AML-193 (cell line): ENCODE data around the gene ACTR2.
"Not testable (repeated sequence)": the region's sequence is repeated elsewhere in the genome, so short reads cannot be mapped to it uniquely, and the experiment has no call there.

Experiments used
- DNase-seq, 2 experiments: peaks; one replicate each; lab custom pipeline; 2025; lab: John Stamatoyannopoulos, UW

The ACTR2 gene

DNA sequence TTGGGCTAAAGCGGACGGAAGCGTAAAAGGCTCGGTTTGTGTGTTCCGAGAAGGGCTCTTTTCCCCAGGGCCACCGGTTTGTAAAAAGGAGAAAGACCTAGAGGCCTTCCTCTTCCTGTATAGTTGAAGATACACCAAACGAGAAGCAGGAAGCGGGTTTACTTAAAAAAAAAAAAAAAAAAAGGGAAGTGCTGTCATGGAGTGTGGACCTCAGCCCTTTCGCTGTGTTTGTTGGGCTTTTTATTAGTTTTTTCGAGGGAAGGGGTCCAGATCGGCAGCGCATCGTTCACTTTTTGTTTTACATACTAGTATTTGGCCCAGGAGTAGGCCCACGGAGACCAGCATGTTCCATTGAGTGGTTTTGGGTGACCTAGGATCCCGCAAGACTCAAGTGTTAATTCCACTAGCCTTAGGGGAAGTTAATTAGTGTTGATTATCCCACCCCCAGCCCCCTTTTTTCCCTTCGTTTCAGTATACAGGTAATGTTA, 676 bp downstream of the ACTR2 start:
- DNase-seq = peak; percentile 78 to 84

DNA sequence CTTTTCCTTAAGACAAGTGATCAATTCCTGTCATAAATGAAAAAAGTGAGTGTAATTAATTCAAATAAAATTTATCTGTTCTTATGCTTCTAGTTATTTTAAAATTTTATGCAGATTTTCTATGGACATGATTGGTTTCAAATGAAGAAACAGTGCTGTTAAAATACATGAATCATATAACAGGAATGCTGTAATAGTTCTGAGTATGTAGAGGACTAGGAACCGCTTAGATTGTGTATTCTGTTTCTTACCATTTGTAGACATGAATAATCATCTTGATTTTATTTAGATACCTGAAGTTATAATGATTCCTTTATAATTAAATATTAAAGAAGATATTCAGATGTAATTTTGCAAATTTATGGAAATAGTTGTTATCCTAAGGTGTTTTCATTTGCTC, 3.5 kb downstream of the ACTR2 start:
- no peak for DNase-seq

DNA sequence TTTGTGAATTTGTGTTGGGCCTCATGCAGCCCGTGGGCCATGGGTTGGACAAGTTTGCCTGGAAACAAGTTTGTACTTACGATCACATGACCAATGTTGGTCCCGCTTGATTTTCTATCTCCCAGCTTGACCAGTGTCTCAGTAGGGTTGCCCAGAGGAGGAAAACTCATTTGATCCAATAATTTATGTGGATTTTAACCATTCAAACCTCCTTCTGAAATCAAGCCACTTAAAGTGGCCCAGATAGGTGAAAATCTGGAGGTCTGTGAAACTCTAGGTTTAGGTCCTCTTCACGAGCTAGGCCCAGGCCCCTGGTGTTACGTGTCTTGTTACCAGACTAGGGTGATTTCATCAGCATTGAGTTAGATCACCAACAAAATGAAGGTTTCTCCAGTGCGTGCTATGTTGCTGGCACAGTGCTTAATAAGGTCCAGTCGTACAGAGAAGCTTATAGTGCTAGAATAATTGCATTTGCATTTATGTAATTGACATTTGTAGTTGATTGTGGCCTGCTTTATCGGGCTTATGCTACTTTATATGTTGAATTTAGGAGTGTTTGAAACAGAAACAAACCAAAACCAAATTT, 4.4 kb downstream of the ACTR2 start:
- DNase-seq = peak; percentile 24 to 41

DNA sequence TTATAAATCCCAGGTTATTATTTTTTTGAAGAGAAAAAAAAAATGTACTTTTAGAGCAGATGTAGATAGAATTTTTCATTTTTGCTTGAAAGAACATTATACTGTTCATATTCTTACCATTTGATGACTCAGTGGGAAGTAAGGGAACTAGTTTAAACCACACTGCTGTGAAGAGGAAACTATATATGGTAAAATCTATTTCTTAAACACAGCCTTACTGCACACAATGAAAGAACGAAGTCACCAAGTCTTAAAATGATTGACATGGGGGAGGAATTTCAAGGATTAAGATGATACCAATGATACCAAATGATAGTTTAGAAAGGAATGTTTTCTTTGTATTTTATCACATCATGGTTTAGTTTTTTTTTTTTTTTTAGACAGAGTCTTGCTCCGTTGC, 5.0 kb downstream of the ACTR2 start:
- peak; percentile 72 to 76 for DNase-seq

GRCh38 chr2:65240657-65241056, 13.0 kb downstream of the ACTR2 start:
- no peak for DNase-seq

DNA sequence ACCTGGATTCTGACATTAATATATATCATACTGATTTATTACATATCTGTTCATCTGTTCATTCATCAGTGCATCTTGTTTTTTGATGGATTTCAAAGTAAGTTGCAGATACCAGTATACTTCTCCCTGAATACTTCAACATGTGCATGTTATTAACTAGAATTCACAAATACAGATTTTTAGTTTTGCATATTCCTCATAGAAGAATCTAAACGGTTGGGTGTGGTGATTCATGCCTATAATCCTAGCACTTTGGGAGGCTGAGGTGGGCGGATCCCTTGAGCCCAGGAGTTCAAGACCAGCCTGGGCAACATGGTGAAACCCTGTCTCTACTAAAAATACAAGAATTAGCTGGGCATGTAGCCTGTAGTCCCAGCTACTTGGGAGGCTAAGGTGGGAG, 16.8 kb downstream of the ACTR2 start:
- not testable (repeated sequence) for DNase-seq

GRCh38 chr2:65252640-65253039, 25.0 kb downstream of the ACTR2 start:
- DNase-seq = no peak

- DNase-seq = no peak
Observed at GRCh38 chr2:65255356-65255755, 27.7 kb downstream of the ACTR2 start.

DNA sequence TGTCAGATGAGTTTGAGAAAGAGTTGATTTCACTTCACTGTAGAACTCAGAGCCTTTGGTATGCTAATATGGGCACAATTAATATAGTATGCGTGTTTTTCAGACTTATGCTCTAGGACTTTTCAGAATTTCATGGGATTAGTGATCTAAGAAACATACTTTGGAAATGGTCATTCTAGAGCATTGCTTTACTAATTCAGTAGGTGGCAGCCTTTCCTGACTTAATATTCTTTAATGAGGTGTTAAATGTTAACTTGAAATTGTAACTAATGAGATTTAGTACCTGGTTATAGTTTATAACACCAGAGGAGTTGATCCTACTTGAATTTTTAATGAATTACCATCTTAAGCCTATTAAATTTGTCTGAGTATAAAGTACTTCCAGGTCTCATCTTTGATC, 28.4 kb downstream of the ACTR2 start:
- DNase-seq = no peak

DNA sequence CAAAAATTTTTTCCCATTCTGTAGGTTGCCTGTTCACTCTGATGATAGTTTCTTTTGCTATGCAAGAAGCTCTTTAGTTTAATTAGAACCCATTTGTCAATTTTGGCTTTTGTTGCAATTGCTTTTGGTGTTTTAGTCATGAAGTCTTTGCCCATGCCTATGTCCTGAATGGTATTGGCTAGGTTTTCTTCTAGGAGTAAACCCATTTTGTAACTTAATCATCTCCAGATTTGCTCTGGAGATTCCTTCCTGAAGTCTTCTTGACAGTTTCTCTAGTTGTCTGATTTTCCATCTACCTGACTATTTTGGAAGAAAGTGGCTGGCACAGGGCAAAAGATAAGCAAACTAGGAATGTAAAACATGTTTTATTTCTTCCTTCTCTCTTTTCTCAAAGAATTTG, 30.2 kb downstream of the ACTR2 start:
- DNase-seq = not testable (repeated sequence)

DNA sequence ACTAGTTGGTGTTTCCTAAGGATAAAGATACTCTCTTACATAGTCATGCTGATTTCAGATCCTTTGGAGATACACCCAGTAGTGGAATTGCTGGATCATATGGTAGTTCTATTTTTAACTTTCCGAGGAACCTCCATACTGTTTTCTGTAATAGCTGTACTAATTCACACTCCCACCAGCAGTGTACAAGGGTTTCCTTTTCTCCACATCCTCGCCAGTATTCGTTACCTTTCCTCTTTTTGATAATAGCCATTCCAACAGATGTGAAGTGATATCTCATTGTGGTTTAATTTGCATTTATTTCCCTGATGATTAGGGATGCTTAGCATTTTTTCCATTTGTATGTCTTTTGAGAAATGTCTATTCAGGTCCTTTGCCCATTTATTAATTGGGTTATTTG, 34.0 kb downstream of the ACTR2 start:
- DNase-seq = no peak

GRCh38 chr2:65263262-65263661, 35.6 kb downstream of the ACTR2 start:
- no peak for DNase-seq

- DNase-seq = no peak
Observed at GRCh38 chr2:65263986-65264385, 36.4 kb downstream of the ACTR2 start.

DNA sequence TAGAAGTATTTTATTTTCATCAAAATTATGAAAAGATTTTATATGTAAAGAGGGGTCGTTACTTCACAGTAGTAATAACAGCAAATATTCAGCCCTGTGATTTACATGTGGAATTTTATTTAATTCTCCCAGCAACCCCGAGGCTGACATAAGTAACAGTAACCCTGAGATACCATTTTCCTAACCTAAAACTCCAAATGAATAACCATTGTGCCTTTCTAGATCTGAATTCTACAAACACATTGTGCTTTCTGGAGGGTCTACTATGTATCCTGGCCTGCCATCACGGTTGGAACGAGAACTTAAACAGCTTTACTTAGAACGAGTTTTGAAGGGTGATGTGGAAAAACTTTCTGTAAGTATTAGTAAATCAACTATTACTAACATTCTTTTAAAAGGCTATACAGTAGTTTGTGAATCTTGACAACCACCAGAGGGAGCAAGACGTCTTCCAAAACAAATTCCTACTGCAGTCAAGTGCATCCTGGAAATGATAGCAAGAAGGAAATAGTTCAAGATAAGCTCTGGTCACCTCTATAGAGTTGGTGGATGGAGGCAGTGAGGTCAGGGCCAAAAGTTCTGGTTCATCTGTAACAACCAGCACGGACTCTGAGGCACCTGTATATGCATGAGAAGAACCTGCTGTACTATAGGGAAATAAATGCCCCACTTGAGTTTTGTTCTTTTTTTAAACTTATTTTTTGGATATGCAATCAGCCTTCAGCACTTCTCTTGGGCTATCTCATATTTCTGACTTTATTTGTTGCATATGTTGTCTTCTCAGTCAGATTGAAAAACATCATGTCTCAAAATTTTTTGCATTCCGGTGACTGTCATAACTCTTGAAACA, 37.4 kb downstream of the ACTR2 start:
- DNase-seq = peak; percentile 47 to 50

DNA sequence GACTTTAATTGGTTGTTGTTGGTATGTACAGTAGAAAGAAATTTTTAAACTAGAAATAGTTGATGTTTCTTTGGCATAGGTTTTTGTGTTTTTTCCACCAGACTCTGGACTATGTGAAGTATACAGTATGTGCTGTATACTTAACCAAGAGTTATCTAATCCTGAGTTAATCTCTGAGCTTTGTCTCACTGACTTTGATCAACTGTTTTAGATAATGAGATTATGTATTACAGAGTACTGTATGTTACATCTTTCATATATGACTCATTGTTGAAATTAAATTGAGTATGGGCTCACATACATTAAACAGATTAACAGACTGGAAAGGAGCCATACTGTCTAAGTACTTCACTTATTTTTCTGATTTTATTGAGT, 38.0 kb downstream of the ACTR2 start:
- no peak for DNase-seq

GRCh38 chr2:65267008-65267407, 39.4 kb downstream of the ACTR2 start:
- DNase-seq = no peak

DNA sequence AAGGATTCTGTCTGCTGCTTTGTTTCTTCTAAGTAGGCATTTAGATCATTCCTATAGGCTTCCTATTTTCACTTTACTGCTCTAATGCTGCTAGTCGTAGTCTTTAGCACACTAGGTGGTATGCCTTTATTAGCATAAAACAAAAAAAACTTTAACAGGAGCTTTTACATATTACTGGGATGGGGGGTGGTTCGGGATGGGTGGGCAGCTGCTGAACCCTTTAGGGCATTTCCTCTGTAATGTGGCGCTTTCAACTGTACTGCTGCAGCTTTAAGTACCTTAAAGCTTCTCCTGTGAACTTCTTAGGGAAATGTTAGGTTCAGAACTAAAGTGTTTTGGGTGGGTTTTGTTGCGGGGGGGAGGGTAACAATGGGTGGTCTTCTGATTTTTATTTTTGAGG, 41.3 kb downstream of the ACTR2 start:
- no peak for DNase-seq

GRCh38 chr2:65273344-65273743, 45.7 kb downstream of the ACTR2 start:
- DNase-seq = no peak

GRCh38 chr2:65275141-65275915, 47.7 kb downstream of the ACTR2 start:
- DNase-seq = no peak

- DNase-seq = no peak
Observed at GRCh38 chr2:65276609-65277008, 49.0 kb downstream of the ACTR2 start.

GRCh38 chr2:65277118-65277517, 49.5 kb downstream of the ACTR2 start:
- no peak for DNase-seq

- DNase-seq = no peak
Observed at GRCh38 chr2:65277791-65278483, 50.3 kb downstream of the ACTR2 start.
